ENCODE results near the gene PLA2G4F. TPM values are rescaled to one million over a fixed set of nuclear protein-coding genes. Genes with fewer than 3 reads are reported as not detected.

PLA2G4F gene
- total RNA-seq, 1 experiment from 2014 or later = 0.05 TPM

DNA sequence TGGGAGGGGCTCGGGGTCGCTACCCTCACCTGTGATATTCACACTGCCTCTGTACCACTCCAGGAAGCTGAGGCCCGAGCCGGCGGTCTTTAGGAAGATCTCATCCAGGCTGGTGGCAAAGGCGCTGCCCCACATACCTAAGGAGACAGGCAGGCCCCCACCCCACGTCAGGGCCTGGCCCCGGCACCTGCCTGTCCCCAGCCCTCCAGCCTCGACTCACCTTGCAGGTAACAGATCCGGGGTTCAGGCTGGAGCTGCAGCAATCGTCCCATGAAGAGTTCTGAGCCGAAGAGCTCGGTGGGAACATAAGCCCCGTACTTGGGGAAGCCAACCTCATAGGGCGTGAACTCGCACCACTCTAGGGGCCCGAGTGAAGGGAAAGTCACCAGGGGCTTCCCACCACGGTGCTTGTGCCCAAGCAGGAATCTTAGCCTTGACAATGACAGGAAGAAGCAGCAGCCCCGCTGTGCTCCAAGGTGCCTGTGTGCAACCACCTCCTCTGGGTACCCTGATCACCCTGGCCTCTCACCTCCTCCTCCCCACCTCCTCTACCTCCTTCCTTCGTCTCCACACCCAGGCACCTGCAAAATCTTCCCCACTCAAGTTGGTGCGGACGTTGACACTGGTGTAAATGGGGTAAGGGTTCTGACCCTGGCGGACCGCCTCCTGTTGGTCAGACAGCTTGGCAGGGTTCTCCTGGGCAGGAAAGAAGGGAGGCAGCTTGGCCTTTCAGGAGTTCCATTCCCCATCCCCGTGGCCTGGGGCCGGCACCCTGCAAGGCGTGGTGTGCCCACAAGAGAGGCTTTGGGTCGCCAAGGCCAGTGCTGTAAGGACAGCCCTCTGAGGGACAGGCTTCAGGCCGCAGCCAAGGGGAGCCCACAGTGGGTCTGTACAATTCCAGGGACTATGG is 10.6 kb downstream of the PLA2G4F start:
- Histone ChIP-seq H3K27me3 (ENCODE audit: insufficient read depth, low read length) (no peaks in the 10 kb centered on the region; the same call in 1 of the 2 replicates), H3K79me2 (ENCODE audit: insufficient read depth, low read length) (no peaks in the 10 kb centered on the region), H4K20me1 (ENCODE audit: insufficient read depth) (no peaks in the 10 kb centered on the region), H3K9ac (ENCODE audit: low read length) (no peak overlapping the region), H3K9me3 (ENCODE audit: control insufficient read depth in 1 of 2, insufficient read depth in 1 of 2, low read depth in 1 of 2, low read length in 2 of 2) (no peaks in the 10 kb centered on the region), H3K4me1 (ENCODE audit: control insufficient read depth in 1 of 2, insufficient read depth in 2 of 2, low read length in 2 of 2) (no peaks in the 10 kb centered on the region), H3K9me2 (ENCODE audit: insufficient read depth) (no peaks in the 10 kb centered on the region), H2AFZ (ENCODE audit: low read depth, low read length, poor library complexity, severe bottlenecking) (no peak overlapping the region), H3K27ac (ENCODE audit: low read depth, low read length) (no peak overlapping the region), H3K36me3 (ENCODE audit: control insufficient read depth in 1 of 2, insufficient read depth in 2 of 2, low read length in 2 of 2) (no peaks in the 10 kb centered on the region), H3K4me2 (ENCODE audit: low read length) (no peak overlapping the region), H3K4me3 (replicated peaks in 1 of 2; ENCODE audit: low read depth in 1 of 2, low read length in 2 of 2) (no peak overlapping the region)
- DNase-seq (ENCODE audit: low read depth, low spot score) (no peak), ATAC-seq (no peak)
- BruUV-seq (replicated peaks) = no TSS peak
- POLR2A ChIA-PET = no interaction called here
- no peak for TF ChIP-seq CBX3 (IDR thresholded peaks at IDR 0.05; ENCODE audit: low read depth)
- no peak for TF ChIP-seq JUND (IDR thresholded peaks at IDR 0.05)
- TF ChIP-seq YY1 (IDR thresholded peaks at IDR 0.05; ENCODE audit: extremely low read depth, insufficient replicate concordance, low read depth, low read length) = no peak
- TF ChIP-seq, protein P1, sequence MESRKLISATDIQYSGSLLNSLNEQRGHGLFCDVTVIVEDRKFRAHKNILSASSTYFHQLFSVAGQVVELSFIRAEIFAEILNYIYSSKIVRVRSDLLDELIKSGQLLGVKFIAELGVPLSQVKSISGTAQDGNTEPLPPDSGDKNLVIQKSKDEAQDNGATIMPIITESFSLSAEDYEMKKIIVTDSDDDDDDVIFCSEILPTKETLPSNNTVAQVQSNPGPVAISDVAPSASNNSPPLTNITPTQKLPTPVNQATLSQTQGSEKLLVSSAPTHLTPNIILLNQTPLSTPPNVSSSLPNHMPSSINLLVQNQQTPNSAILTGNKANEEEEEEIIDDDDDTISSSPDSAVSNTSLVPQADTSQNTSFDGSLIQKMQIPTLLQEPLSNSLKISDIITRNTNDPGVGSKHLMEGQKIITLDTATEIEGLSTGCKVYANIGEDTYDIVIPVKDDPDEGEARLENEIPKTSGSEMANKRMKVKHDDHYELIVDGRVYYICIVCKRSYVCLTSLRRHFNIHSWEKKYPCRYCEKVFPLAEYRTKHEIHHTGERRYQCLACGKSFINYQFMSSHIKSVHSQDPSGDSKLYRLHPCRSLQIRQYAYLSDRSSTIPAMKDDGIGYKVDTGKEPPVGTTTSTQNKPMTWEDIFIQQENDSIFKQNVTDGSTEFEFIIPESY (IDR thresholded peaks at IDR 0.05; ENCODE audit: extremely low read depth, insufficient replicate concordance, low read length) = no peak
- TF ChIP-seq TCF7L2 (IDR thresholded peaks at IDR 0.05; ENCODE audit: borderline replicate concordance, extremely low read depth, insufficient read depth, insufficient read length) = no peak
- no peak for TF ChIP-seq RAD21 (IDR thresholded peaks at IDR 0.05; ENCODE audit: low read depth)
- TF ChIP-seq SIN3A (IDR thresholded peaks at IDR 0.05; ENCODE audit: low read depth) = no peak
- no peak for TF ChIP-seq CTCF (IDR thresholded peaks at IDR 0.05 in 2 of 3, conservative IDR thresholded peaks at IDR 0.05 in 1 of 3; ENCODE audit: borderline replicate concordance in 1 of 3, insufficient read depth in 1 of 3, low read depth in 2 of 3, low read length in 2 of 3)
- TF ChIP-seq, protein P2, sequence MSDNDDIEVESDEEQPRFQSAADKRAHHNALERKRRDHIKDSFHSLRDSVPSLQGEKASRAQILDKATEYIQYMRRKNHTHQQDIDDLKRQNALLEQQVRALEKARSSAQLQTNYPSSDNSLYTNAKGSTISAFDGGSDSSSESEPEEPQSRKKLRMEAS (IDR thresholded peaks at IDR 0.05) = no peak
- no peak for TF ChIP-seq REST (IDR thresholded peaks at IDR 0.05; ENCODE audit: low read depth)
- no peak for TF ChIP-seq POLR2AphosphoS5 (IDR thresholded peaks at IDR 0.05; ENCODE audit: low read depth, low read length)
- no peak for TF ChIP-seq ZNF274 (IDR thresholded peaks at IDR 0.05; ENCODE audit: low read depth, low read length)
- no peak for TF ChIP-seq ZFX (IDR thresholded peaks at IDR 0.05)
- TF ChIP-seq POLR2A (IDR thresholded peaks at IDR 0.05; ENCODE audit: borderline replicate concordance, extremely low read depth, insufficient read depth, insufficient read length) = no peak
- no peak for TF ChIP-seq SP1 (IDR thresholded peaks at IDR 0.05; ENCODE audit: low read depth)
- no peak for TF ChIP-seq SRF (IDR thresholded peaks at IDR 0.05; ENCODE audit: low read depth)
- intact Hi-C loops (cut with micrococcal nuclease) = no loop called here
- RAD21 ChIA-PET (ENCODE audit: low non-redundant PET in 1 of 2, low total read pairs in 2 of 2, uncharacterized antibody in 2 of 2, unreplicated experiment in 2 of 2) = no interaction called here
- CTCF ChIA-PET = interaction anchor here (0.8 kb wide), 1 partner anchor 12 kb away, joined by 3 read pairs; no protein-coding TSS in a partner anchor

All from HCT116 (cell line).